Measurements from ENCODE around the gene CD28. TPM values are rescaled to one million over a fixed set of nuclear protein-coding genes. Genes with fewer than 3 reads are reported as not detected.

CD28 gene
- total RNA-seq, 1 donor from 2014 or later, result 0.77 TPM

DNA sequence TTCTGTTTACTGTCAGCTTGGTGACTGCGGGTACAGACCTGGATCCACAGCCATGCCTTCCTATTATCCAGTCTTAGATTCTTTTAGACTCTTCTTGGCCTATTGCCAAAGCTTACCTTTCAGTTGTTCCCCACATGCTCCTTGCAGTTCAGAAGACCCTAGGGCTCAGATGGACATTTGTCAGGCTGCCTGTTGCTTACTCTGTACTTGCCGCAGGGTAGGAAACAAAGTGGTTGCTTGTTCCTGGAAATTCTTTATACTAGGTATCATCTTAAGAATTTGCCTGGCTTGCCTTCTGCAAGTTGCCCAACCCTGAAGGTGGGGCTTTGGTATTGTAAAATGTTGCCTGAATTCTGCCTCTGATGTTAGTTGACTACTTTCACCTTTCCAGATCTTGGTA, 24.4 kb downstream of the CD28 start:
- TF ChIP-seq CTCF (IDR thresholded peaks at IDR 0.05; ENCODE audit: borderline replicate concordance), result no peak
- intact Hi-C loops (cut with micrococcal nuclease), result no loop called here
- H3K9me3 ChIP-seq (replicated peaks), result no peaks in the 10 kb centered on the region
- no peaks in the 10 kb centered on the region for H3K27me3 ChIP-seq (ENCODE audit: low read depth)
- no peaks in the 10 kb centered on the region for H3K36me3 ChIP-seq
- no peak overlapping the region for H3K4me3 ChIP-seq
- no peak overlapping the region for H3K27ac ChIP-seq (replicated peaks)
- H3K4me1 ChIP-seq, result peaks cover 3% of the 10 kb centered on the region
- DNase-seq, result no peak

GRCh38 chr2:203732092-203732952, 25.9 kb downstream of the CD28 start:
- intact Hi-C loops (cut with micrococcal nuclease), result no loop called here
- H3K27me3 ChIP-seq (ENCODE audit: low read depth), result no peaks in the 10 kb centered on the region
- H3K9me3 ChIP-seq (replicated peaks), result no peaks in the 10 kb centered on the region
- DNase-seq, result no peak
- no peaks in the 10 kb centered on the region for H3K36me3 ChIP-seq
- no peak overlapping the region for H3K4me3 ChIP-seq
- H3K27ac ChIP-seq (replicated peaks), result no peak overlapping the region
- H3K4me1 ChIP-seq, result peaks cover 3% of the 10 kb centered on the region
- no peak for TF ChIP-seq CTCF (IDR thresholded peaks at IDR 0.05; ENCODE audit: borderline replicate concordance)

DNA sequence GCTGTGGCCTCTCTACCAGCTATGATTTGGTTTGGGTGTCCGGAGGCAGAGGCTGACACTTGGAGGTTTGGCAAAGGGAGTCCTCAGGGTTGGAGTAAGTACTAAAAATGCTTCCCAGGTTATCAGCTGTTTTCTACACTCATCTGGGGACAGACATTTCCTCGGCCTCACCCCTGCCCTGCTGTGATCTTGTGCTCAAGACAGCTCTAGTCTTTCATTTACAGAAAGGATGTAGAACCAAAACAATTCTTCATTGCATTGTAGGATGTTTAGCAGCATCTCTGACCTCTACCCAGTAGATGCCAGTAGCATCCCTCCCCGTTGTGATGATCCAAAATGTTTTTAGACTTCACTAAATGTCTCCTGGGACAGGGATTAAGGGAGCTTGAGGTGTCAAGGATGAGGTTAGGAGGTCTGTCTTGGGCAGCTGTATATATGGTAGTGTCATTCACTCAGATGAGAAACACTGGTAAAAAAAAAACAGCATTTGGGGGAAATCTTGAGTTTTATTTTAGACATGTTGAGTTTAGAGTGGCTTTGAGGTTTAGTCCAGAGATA, 26.6 kb downstream of the CD28 start:
- Histone ChIP-seq H3K27me3 (ENCODE audit: low read depth) (no peaks in the 10 kb centered on the region), H3K36me3 (no peaks in the 10 kb centered on the region), H3K4me3 (no peak overlapping the region), H3K4me1 (peaks cover 3% of the 10 kb centered on the region), H3K27ac (replicated peaks) (no peak overlapping the region), H3K9me3 (replicated peaks) (no peaks in the 10 kb centered on the region)
- intact Hi-C loops (cut with micrococcal nuclease), result no loop called here
- no peak for DNase-seq
- TF ChIP-seq CTCF (IDR thresholded peaks at IDR 0.05; ENCODE audit: borderline replicate concordance), result no peak

DNA sequence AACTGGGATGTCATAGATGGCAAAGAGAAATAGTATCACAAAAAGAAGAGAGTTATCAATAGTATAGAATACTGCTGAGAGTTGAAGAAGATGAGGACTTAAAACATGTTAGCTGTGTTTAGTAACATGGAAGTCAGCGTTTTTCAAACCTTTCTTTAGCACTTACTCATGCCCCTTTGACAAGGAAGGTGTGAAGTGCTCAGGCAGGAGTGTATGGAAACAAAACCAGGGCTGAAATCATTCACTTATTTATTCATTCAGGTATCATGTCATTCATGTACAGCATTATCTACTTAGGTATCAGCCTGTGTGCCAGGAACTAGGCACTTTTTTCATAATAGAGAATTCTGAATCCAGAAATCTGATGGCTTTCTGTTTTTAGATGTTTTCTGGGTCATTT, 27.2 kb downstream of the CD28 start:
- Histone ChIP-seq H3K4me3 (no peak overlapping the region), H3K4me1 (no peaks in the 10 kb centered on the region), H3K27ac (replicated peaks) (no peak overlapping the region), H3K9me3 (replicated peaks) (no peaks in the 10 kb centered on the region), H3K36me3 (no peaks in the 10 kb centered on the region), H3K27me3 (ENCODE audit: low read depth) (no peaks in the 10 kb centered on the region)
- DNase-seq, result no peak
- intact Hi-C loops (cut with micrococcal nuclease), result no loop called here
- no peak for TF ChIP-seq CTCF (IDR thresholded peaks at IDR 0.05; ENCODE audit: borderline replicate concordance)

- intact Hi-C loops (cut with micrococcal nuclease), result no loop called here
- Histone ChIP-seq H3K27ac (replicated peaks) (no peak overlapping the region), H3K27me3 (ENCODE audit: low read depth) (no peaks in the 10 kb centered on the region), H3K4me1 (no peaks in the 10 kb centered on the region), H3K9me3 (replicated peaks) (no peaks in the 10 kb centered on the region), H3K4me3 (no peak overlapping the region), H3K36me3 (no peaks in the 10 kb centered on the region)
- DNase-seq, result no peak
- TF ChIP-seq CTCF (IDR thresholded peaks at IDR 0.05; ENCODE audit: borderline replicate concordance), result no peak
Observed at GRCh38 chr2:203734276-203734983, 28.0 kb downstream of the CD28 start.
